IMR-90 (cell line): Measurements from ENCODE around the gene AKAP7. TPM values are rescaled to one million over a fixed set of nuclear protein-coding genes. Genes with fewer than 3 reads are reported as not detected.

Experiments used
- ATAC-seq: fragments of 200-7000 bp; cut with Tn5 transposase; 2 replicates; pipeline ENCODE4 v1.9.1; 2020; ENCODE audit warnings: low read depth, mild to moderate bottlenecking, moderate library complexity
- BruUV-seq: library from RNA; stranded (reverse); fragments of 400-500 nt; replicated peaks from 2 replicates; lab custom pipeline; 2021; lab: Mats Ljungman, UMichigan
- CTCF ChIA-PET: fragments of 300-600 bp; formaldehyde crosslinking; extraction: SDS; loops from one replicate; lab custom pipeline; 2021; ENCODE audit warnings: antibody characterized with exemption; lab: Yijun Ruan, JAX
- POLR2A ChIA-PET: fragments of 300-600 bp; sonication (Branson Sonifier 250); formaldehyde crosslinking; loops from one replicate; lab custom pipeline; 2022; ENCODE audit warnings: antibody characterized with exemption; ENCODE audit not compliant: unreplicated experiment; lab: Charles Lee
- DNase-seq: peaks from one replicate; pipeline ENCODE4 v3.0.0; 2013
- H2AFZ ChIP-seq: replicated peaks from 2 replicates; pipeline ENCODE3; 2013; ENCODE audit warnings: low read length, mild to moderate bottlenecking; ENCODE audit not compliant: poor library complexity
- H2AK5ac ChIP-seq: 2 replicates; pipeline ENCODE4 v1.6.1; 2013; ENCODE audit warnings: low read depth, low read length, inconsistent platforms
- H2AK9ac ChIP-seq: replicated peaks from 2 replicates; pipeline ENCODE3; 2013; ENCODE audit warnings: mild to moderate bottlenecking, low read depth, low read length, moderate library complexity; ENCODE audit not compliant: poor library complexity
- H2BK120ac ChIP-seq: 2 replicates; pipeline ENCODE4 v1.6.1; 2013; ENCODE audit warnings: low read depth, low read length, inconsistent platforms
- H2BK15ac ChIP-seq: 3 replicates; pipeline ENCODE4 v1.6.1; 2013; ENCODE audit warnings: low read depth, low read length, inconsistent platforms
- H2BK20ac ChIP-seq: 2 replicates; pipeline ENCODE4 v1.6.1; 2013; ENCODE audit warnings: low read depth, mild to moderate bottlenecking, inconsistent platforms, low read length, moderate library complexity
- H2BK5ac ChIP-seq: 2 replicates; pipeline ENCODE4 v1.6.1; 2013; ENCODE audit warnings: mild to moderate bottlenecking, low read depth, low read length, inconsistent platforms; ENCODE audit not compliant: poor library complexity, severe bottlenecking
- H3K14ac ChIP-seq: replicated peaks from 2 replicates; pipeline ENCODE4 v1.6.1; 2013; ENCODE audit warnings: low read depth, low read length, inconsistent platforms
- H3K18ac ChIP-seq: 2 replicates; pipeline ENCODE4 v1.6.1; 2013; ENCODE audit warnings: low read depth, low read length, control low read depth
- H3K23ac ChIP-seq: 2 replicates; pipeline ENCODE4 v1.6.1; 2013; ENCODE audit warnings: low read depth, low read length, inconsistent platforms
- H3K27ac ChIP-seq: 2 replicates; pipeline ENCODE4 v1.5.1; 2013; ENCODE audit warnings: mild to moderate bottlenecking, control low read depth, low read length; ENCODE audit not compliant: insufficient read depth
- H3K27me3 ChIP-seq: 2 replicates; pipeline ENCODE4 v1.6.1; 2013; ENCODE audit warnings: low read length; ENCODE audit not compliant: control insufficient read depth, insufficient read depth
- H3K36me3 ChIP-seq: 2 replicates; pipeline ENCODE4 v1.6.1; 2013; ENCODE audit warnings: low read length, mixed read lengths; ENCODE audit not compliant: control insufficient read depth, insufficient read depth
- H3K4ac ChIP-seq: 2 replicates; pipeline ENCODE4 v1.6.1; 2013; ENCODE audit warnings: low read depth, low read length, inconsistent platforms
- H3K4me1 ChIP-seq: 2 replicates; pipeline ENCODE4 v1.6.1; 2013; ENCODE audit warnings: low read length, mixed read lengths; ENCODE audit not compliant: control insufficient read depth, insufficient read depth
- H3K4me2 ChIP-seq: 2 replicates; pipeline ENCODE4 v1.6.1; 2013; ENCODE audit warnings: low read depth, mild to moderate bottlenecking, control low read depth, low read length, moderate library complexity
- H3K4me3 ChIP-seq: 2 replicates; pipeline ENCODE4 v1.5.1; 2013; ENCODE audit warnings: low read depth, mild to moderate bottlenecking, control low read depth, low read length, moderate library complexity; ENCODE audit not compliant: insufficient read depth
- H3K56ac ChIP-seq: 2 replicates; pipeline ENCODE4 v1.6.1; 2013; ENCODE audit warnings: low read length, inconsistent platforms; ENCODE audit not compliant: insufficient read depth; ENCODE audit errors: extremely low read depth
- H3K79me1 ChIP-seq, 2 experiments: 2 replicates each; pipeline ENCODE4 v1.6.1; 2013; ENCODE audit warnings: low read length in 2 of 2, inconsistent platforms in 1 of 2, low read depth in 1 of 2
- H3K9ac ChIP-seq: 2 replicates; pipeline ENCODE4 v1.6.1; 2013; ENCODE audit warnings: low read depth, low read length, control low read depth
- H3K9me1 ChIP-seq: 2 replicates; pipeline ENCODE4 v1.6.1; 2013; ENCODE audit warnings: low read length, inconsistent platforms; ENCODE audit not compliant: insufficient read depth
- H3K9me3 ChIP-seq: 2 replicates; pipeline ENCODE4 v1.6.1; 2013; ENCODE audit warnings: low read length; ENCODE audit not compliant: control insufficient read depth, insufficient read depth
- H4K20me1 ChIP-seq: 2 replicates; pipeline ENCODE4 v1.6.1; 2013; ENCODE audit warnings: low read length, inconsistent platforms; ENCODE audit not compliant: insufficient read depth
- H4K5ac ChIP-seq: 2 replicates; pipeline ENCODE4 v1.6.1; 2013; ENCODE audit warnings: mild to moderate bottlenecking, low read depth, low read length, control low read depth
- H4K8ac ChIP-seq, 2 experiments: 2 replicates each; pipeline ENCODE4 v1.6.1; 2013; ENCODE audit warnings: low read depth in 2 of 2, low read length in 2 of 2, control low read depth in 1 of 2, inconsistent platforms in 1 of 2
- H4K91ac ChIP-seq: 2 replicates; pipeline ENCODE4 v1.6.1; 2013; ENCODE audit warnings: low read depth, low read length, inconsistent platforms; ENCODE audit not compliant: insufficient read depth
- CTCF ChIP-seq: conservative IDR thresholded peaks from 2 replicates; pipeline ENCODE4 v1.5.1; 2012; ENCODE audit warnings: mild to moderate bottlenecking, low read depth, low read length, improper control_type of control experiment
- NFE2L2 ChIP-seq: fragments of 150-350 bp; IDR thresholded peaks from 2 replicates; pipeline ENCODE4 v1.6.1; 2016; ENCODE audit warnings: low read depth, mild to moderate bottlenecking, low read length
- WGBS, 2 experiments: methylation state at CpG; one replicate each; pipeline versions ENCODE4 v1.1.5 to v1.1.7; 2013; ENCODE audit warnings: missing lambda C conversion rate in 2 of 2; ENCODE audit not compliant: insufficient read length in 1 of 2; ENCODE audit errors: extremely low coverage in 2 of 2; 5-methylcytosine and 5-hydroxymethylcytosine counted together
- dilution Hi-C: fragments of 300-500 bp; cut with HindIII; formaldehyde crosslinking; loops from one replicate; pipeline ENCODE4 v1.14.3; 2018; ENCODE audit warnings: low sequenced_read_pairs; ENCODE audit not compliant: unreplicated experiment
- in situ Hi-C: fragments of 300-500 bp; cut with MboI; formaldehyde crosslinking; loops from 3 replicates; pipeline ENCODE4 v1.14.3; 2019; ENCODE audit warnings: low sequenced_read_pairs, inconsistent platforms, mixed read lengths
- intact Hi-C: fragments of 100-400 bp; cut with micrococcal nuclease; formaldehyde crosslinking; loops from 2 replicates; pipeline ENCODE4 v1.10.0; 2022
- polyA plus RNA-seq, 3 experiments: library from polyadenylated mRNA; depleted of rRNA; stranded (reverse); fragments of >200 nt; gene quantifications; 2 replicates each; pipeline ENCODE4 v1.2.3, GENCODE V29; 2012; ENCODE audit warnings: low replicate concordance in 1 of 3
- total RNA-seq: library from RNA; depleted of rRNA; stranded (reverse); fragments of >200 nt; gene quantifications from 2 replicates; pipeline ENCODE4 v1.2.3, GENCODE V29; 2012

The AKAP7 gene
- total and polyA plus RNA-seq, 2 of the 4 experiments (the other 2 are of a cell fraction): 0.54 to 1.1 TPM

- H3K36me3 ChIP-seq: no peaks in the 10 kb centered on the region
- H3K56ac ChIP-seq: no peak overlapping the region
- H3K23ac ChIP-seq: no peak overlapping the region
- no TSS peak for BruUV-seq
- no CpG with 5 or more reads among the region's 6 CpGs for WGBS, 2 experiments
- no peak overlapping the region for H2BK15ac ChIP-seq
- no peak overlapping the region for H2AFZ ChIP-seq
- POLR2A ChIA-PET: no interaction called here
- no peak overlapping the region for H2AK5ac ChIP-seq
- dilution Hi-C loops (no loop called here), in situ Hi-C loops (loop anchor here (10.0 kb wide), 1 partner anchor 293 kb away; no protein-coding TSS in a partner anchor), intact Hi-C loops (no loop called here)
- H3K14ac ChIP-seq: no peak overlapping the region
- CTCF ChIA-PET: no interaction called here
- peaks cover under 1% of the 10 kb centered on the region; the same call in 1 of the 2 replicates for H3K4me1 ChIP-seq
- no peak overlapping the region for H2BK120ac ChIP-seq
- no peak overlapping the region for H2AK9ac ChIP-seq
- no peak overlapping the region for H4K91ac ChIP-seq
- H2BK5ac ChIP-seq: no peak overlapping the region
- no peak overlapping the region for H3K4me2 ChIP-seq
- no peak overlapping the region for H3K9ac ChIP-seq
- H2BK20ac ChIP-seq: no peak overlapping the region
- H3K27me3 ChIP-seq: no peaks in the 10 kb centered on the region
- H3K4ac ChIP-seq: no peak overlapping the region
- DNase-seq: no peak
- no peak overlapping the region for H3K4me3 ChIP-seq
- H4K20me1 ChIP-seq: no peaks in the 10 kb centered on the region
- no peak overlapping the region for H4K8ac ChIP-seq
- no peak for ATAC-seq
- H3K18ac ChIP-seq: no peak overlapping the region
- H3K79me1 ChIP-seq: no peaks in the 10 kb centered on the region
- no peak overlapping the region for H3K27ac ChIP-seq
- H4K5ac ChIP-seq: no peak overlapping the region
- H3K9me1 ChIP-seq: no peaks in the 10 kb centered on the region
- no peaks in the 10 kb centered on the region for H3K9me3 ChIP-seq
- TF ChIP-seq NFE2L2 (no peak), CTCF (no peak)
These were observed 42.7 kb downstream of the AKAP7 start for GRCh38 chr6:131177996-131178395.
